Stimulated activated CD8-positive, alpha-beta memory T cell treated with anti-CD3 and anti-CD28 coated beads, Interleukin-15, amount 100 ng/mL, for 1 hour (primary cell): ENCODE results near the gene KLHDC7B.
"Not testable (repeated sequence)": the region's sequence is repeated elsewhere in the genome, so short reads cannot be mapped to it uniquely, and the experiment has no call there.

Experiments
- DNase-seq: peaks from one replicate; pipeline ENCODE4 v3.0.0-alpha.2; 2020; ENCODE audit warnings: low read depth

KLHDC7B gene

DNA sequence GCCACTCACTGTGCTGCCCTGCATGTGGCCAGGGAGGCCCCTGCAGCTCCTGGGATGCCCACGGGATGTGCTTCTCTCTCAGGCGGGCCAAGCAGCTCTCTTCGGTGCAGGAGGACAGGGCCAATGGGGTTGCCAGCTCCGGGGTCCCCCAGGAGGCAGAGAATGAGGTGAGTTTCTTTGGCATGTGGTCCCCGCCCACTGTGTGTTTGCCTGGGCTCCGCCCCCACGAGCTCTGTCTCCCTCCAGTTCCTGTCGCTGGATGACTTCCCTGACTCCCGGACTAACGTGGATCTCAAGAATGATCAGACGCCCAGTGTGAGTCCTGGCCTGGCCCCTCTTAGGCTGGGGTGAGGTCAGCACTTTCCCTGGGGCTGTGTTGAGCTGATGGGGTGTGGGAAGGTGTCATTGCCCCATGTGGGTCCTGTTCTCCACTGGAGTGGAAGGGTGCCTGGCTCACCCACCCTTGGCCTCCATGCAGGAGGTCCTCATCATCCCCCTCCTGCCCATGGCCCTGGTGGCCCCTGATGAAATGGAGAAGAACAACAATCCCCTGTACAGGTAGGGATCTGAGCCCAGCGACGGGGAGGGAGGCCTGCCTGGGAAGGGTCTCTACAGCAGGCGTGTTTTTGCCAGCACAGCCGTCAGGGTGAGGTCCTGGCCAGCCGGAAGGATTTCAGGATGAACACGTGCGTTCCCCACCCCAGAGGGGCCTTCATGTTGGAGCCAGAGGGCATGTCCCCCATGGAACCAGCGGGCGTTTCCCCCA, 28.0 kb upstream of the KLHDC7B start:
- no peak for DNase-seq

DNA sequence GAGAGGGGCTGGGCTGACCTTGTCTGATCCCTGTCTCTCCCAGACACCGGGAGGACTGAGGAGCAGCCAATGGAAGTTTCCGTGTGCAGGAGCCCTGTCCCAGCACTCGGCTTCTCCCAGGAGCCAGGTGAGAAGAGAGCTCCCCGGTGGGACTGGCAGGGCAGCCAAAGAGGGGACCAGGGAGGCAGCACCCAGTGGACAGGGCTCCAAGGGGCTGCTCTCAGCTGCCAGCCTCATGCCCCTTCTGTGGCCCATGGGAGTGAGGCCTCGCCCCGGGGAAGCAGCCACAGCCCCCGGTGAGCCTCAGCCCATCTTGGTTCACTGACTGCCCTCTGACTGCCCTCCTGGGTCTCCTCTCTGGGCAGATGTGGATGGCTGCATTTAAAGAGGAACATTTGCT, 27.1 kb upstream of the KLHDC7B start:
- DNase-seq = no peak

DNA sequence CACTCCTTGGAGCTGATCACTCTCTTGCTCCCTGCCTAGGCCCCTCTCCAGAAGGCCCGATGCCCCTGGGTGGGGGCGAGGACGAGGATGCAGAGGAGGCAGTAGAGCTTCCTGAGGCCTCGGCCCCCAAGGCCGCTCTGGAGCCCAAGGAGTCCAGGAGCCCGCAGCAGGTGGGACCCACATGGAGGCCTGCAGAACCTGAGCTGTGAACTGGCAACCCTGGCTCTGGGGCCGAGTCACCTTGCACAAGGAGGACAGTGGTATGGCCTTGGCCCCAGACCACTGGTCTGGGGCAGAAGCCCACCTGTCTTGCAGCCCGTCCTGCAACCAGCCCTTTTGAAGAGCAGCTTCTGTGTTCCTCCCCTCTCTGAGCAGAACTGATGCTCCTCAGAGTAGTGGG, 26.5 kb upstream of the KLHDC7B start:
- DNase-seq = no peak

DNA sequence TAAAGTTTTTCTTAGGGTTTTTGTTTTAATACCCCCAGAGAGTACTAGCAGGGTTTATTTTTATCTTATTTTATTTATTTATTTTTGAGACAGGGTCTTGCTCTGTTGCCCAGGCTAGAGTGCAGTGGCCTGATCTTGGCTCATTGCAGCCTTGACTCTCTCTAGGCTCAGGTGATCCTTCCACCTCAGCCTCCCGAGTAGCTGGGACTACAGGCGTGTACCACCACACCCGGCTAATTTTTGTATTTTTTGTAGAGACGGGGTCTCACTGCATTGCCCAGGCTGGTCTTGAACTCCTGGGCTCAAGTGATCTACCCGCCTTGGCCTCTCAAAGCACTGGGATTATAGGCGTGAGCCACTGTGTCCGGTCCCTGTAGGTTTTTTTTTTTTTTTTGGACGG, 25.5 kb upstream of the KLHDC7B start:
- not testable (repeated sequence) for DNase-seq

DNA sequence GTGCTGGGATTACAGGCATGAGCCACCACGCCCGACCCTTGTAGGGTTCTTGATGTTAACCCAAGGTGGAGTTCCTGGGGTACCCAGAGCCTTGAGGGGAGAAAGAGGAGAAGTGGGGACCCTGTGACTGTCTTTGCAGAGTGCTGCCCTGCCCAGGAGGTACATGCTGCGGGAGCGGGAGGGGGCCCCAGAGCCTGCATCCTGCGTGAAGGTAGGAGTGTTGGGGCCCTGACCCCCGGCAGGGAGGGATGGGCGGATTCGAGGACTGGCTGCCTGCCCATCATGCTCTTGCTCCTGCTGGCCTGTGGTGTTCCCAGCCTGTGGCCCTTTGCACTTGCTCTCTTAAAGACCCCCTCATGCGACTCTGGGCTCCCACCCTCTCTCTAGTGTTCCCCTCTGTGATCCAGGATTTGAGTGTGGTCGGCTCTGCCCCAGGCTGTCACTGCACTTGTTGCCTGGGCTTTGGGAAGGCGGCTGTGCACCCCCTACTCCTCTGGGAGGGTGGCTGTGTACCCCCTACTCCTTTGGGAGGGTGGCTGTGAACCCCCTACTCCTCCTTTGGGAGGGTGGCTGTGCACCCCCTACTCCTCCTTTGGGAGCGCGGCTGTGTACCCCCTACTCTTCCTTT, 24.8 kb upstream of the KLHDC7B start:
- DNase-seq = no peak

DNA sequence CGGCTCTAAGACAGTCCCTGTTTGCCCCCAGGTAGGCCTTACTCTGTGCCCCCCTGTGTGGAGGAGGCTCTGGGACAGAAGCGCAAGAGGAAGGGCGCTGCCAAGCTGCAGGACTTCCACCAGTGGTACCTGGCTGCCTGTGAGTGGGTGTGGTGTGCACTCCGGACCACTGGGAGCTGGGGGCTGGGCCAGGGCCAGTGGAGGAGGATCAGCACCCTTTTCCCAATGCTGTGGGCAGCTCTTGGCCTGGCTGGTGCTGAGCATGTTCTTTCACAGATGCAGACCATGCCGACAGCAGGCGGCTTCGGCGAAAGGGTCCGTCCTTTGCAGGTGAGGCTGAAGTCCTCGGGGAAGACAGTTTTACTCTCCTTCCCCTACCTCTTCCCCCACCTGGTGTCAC, 24.0 kb upstream of the KLHDC7B start:
- no peak for DNase-seq

DNA sequence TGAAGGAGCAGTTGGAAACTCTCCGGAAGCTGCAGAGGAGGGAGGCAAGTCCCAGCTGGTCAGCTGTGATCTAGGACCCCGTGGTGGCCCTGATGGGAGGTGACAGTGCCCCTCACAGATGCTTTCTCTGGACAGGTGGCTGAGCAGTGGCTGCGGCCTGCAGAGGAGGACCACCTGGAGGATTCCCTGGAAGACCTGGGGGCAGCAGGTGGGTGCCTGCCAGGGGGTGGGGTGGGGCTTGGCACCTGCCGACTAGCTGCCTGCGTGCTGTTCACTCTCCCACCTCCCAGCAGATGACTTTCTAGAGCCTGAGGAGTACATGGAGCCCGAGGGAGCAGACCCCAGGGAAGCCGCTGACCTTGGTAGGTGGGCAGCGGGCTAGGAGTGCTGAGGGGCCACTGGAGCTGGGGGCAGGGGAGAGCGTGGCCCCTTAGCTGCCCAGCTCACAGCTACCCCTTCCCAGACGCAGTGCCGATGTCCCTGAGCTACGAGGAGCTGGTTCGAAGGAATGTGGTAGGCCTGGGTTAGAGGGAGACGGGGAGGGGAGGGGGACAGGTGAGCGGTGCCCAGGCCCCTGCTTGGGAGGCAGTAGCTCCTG, 23.4 kb upstream of the KLHDC7B start:
- no peak for DNase-seq

DNA sequence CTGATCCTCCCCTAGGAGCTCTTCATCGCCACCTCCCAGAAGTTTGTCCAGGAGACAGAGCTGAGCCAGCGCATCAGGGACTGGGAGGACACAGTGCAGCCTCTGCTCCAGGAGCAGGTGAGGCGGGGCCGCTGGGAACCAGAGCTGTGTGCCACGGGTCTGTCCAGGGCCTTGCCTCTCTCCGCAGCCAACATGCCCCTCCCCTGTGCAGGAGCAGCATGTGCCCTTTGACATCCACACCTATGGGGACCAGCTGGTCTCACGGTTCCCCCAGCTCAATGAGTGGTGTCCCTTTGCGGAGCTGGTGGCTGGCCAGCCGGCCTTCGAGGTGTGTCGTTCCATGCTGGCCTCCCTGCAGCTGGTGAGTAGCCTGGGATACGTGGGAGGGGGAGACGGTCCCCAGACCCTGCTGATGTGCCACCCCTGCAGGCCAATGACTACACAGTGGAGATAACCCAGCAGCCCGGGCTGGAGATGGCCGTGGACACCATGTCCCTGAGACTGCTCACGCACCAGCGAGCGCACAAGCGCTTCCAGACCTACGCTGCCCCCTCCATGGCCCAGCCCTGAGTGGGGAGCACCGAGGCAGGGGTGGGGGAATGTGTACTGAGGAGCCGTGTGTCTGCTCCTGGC, 22.8 kb upstream of the KLHDC7B start:
- DNase-seq = no peak

DNA sequence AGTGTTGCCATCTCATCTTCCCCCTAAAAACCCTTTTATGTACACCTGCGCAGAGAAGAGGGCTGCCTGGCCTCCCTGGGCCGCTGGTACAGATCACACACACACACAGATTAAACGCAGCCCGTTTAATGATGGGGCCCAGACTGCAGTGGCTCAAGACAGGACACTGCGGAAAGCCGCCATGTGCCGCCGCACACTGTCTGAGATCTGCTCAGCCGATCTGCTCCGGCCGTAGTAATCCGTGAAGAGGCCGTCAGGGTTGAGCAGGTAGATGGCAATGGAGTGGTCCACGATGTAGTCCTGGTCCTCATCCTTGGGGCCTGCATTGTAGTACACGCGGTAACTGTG, 22.3 kb upstream of the KLHDC7B start:
- DNase-seq = no peak

DNA sequence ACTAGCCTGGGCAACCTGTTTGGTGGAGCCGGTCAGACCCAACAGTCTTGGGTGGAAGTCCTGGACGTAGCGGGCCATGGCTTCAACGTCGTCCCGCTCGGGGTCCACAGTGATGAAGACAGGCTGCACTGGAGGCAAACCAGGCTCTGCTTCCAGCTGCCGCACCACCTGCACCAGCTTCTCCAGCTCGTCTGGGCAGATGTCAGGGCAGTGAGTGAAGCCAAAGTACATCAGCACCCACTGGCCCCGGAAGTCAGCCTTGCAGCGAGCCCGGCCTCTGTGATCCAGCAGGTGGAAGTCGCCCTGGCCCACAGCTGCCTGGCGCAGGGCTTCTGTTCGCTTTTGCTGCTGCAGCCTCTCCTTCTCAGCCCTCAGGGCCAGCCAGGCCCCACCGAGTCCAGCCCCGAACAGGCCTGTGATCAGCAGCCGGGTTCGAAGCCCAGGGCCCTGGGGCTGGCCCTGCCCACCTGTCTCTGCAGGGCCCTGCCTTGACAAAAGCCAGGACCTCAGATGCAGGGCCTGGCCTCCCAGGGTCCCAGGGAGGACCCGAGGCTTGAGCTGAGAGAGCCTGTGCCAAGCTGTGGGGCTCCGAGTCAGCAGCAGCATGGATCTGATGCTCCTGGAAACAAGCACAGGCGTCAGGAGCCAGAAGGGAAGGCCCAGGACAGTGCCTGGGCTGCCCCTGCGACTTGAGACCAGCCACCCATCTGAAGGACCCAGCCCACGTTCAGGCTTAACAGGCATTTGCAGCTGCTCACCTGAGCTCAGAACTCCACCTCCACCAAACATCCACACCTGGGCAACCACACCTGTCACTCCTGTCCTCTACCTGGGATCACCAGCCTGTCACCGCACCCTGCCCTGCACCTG, 21.7 kb upstream of the KLHDC7B start:
- DNase-seq = no peak

DNA sequence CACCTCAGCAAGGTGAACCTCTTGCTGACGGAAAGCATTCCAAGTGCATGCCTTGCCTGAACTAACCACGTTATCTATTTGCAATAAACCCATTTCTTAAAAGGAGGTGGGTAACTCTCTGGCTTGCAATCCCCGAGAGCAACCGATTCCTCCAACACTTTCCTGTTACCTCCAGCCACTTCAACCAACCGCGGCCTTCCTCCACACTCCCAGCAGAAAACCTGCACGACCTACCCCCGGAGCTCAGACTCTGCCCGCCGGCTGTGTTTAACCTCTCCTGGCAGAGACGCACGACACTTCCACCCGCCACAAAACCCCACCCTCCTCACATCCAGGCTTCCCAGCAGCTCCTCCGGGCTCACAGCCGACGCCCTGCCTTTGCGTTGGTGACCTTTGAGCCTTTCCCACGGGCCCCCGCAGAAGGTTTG, 21.0 kb upstream of the KLHDC7B start:
- DNase-seq = no peak

DNA sequence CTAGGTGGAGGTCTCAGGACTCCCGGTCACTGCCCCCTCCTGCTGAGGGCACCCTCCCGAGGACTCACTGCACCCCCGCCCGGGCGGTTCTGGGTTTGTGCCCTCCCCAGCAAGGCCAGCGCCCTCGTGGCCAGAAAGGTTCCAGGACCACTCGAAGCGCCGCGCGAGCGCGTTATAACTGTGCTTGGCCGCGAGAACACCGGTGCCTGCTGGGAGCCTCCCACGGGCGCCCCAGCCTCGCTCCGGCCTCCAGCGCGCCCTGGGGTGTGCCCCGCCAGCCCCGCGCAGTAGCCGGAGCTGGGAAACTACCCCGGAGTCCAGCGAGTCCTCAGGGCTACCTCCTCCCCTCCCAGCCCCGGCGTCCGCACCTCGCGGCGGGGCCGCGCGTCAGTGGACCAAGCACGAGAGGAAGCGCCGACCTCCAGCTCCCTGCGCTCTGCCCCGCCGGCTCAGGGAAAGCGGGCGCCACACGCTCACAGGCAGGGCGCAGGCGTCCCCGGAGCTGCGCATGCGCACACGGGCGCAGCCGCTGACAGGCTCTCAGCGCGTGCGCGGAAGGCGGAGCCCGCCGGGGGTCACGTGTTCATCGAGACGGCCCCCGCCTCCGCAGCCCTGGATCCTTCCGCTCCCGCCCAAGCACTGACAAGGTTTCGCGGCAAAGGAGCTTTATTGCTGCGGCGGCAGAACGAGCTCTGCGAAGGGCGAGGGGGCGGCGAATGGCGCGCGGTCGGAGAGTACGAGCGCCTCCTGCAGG, 20.4 kb upstream of the KLHDC7B start, which contains the start of gene SCO2:
SCO2 (minus strand) TSS at position 495 of the 754 bp plus-strand sequence. CDS start 1,187 bp downstream, outside the sequence.
- peak; percentile 92 for DNase-seq

DNA sequence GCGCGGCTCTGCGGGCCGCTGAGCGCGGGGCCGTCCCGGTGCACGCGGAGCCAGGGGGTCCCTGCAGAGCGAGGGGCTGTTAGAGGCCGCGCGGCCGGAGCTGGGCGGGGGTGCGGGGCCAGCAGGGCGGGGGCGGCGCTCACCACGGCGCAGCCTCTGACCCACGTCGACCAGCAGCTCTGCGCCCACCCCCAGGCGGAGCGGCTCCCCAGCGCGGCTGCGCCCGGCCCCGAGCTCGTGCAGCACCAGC, 19.9 kb upstream of the KLHDC7B start:
- no peak for DNase-seq

DNA sequence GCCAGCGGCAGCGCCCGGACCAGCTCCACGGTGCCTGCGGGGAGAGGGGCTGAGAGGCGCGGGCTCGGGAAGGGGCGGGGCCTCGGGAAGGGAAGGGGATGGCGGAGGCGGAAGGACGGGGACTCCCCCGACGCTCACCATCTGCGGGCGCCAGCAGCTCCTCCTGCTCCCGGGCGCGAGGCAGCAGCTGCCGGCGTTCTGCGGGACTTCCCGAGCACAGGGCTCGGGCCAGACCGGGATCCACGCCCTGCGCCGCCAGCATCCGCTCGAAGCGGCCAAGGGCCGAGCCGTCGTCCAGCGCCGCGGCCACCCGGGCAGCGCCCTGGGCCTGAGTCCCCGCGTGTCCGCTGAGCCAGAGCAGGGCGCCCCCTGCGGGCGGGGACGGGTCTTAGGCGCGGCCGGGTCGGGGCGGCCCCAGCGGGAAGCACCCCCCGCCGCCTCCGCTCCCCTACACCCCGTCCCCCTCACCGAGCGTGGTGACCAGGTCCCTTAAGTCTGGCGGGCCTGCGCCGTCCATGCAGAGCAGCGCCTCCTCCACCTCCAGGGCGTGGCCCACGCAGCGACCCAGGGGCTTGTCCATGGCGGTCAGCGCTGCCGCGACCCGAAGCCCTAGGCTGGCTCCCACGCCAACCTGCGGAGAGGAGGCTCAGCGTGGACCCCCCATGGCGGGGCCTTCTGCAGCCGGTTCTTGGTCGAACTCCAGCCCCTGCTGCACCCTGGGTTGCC, 19.4 kb upstream of the KLHDC7B start:
- peak; percentile 57 for DNase-seq

DNA sequence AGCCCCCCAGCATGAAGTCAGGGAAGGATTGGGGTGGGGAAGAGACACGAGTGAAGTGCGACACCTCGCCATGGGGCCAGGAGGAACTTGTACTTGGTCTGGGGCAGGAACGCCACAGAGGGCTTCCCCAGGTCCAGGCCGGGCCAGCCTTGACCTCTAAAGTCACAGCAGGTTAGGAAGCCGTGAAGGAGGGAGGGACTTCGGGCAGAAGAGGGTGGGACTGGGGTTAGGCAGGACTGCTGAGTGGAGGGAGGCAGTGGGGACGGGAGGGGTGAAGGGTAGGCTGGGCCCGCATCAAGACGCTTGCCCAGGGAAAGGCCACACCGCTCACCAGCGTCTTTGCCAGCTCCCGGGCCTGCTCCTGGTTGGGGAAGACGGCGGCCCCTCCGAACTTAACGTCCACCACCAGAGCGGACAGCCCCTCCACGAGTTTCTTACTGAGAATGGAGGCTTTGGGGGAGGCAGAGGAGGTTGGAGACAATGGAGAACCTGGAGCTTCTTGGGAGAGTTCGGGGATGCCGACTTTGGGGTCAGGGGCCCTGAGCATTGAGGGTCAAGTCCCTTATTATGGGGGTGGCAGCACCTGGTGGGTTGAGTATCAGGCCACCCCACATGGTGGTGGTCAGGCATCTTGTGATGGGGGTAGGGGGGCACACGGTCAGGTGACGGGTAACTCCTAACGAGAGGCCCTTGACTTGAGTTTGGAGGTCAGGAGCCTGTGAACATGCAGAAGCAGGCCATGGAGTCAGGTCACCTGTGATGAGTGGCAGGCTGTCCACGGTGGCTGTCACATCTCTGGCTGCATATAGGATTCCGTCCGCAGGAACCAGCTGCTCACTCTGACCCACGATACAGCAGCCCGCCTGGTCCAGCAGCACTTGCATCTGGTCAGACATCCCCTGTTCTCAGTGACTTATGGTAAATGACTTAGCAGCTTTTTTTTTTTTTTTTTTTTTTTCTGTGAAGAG, 18.6 kb upstream of the KLHDC7B start:
- no peak for DNase-seq

DNA sequence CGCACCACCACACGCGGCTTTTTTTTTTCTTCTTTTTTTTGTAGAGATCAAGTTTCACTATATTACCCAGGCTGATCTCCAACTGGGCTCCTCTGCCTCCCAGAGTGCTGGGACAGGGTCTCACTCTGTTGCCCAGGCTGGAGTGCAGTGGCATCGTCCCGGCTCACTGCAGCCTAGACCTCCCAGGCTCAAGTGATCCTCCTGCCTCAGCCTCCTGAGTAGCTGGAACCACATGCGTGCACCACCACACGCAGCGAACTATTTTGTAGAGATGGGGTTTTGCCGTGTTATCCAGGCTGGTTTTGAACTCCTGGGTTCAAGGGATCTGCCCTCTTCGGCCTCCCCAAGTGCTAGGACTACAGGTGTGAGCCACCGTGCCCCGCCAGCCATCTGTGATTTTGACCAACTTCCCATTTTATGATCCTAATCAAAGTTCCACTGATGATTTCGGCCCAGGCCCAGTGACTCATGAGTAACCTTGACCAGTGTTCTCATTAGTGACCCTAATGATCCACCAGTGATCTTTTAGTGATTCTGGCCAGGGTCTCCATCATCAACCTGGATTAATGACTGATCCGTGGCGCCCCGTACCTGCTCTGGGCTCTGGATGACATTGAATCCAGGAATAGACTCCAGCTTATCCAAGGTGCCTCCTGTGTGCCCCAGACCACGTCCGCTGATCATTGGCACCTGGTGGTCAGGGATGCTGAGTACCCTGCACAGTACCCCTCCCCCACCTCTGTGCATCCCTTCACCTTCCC, 17.6 kb upstream of the KLHDC7B start:
- DNase-seq = no peak

DNA sequence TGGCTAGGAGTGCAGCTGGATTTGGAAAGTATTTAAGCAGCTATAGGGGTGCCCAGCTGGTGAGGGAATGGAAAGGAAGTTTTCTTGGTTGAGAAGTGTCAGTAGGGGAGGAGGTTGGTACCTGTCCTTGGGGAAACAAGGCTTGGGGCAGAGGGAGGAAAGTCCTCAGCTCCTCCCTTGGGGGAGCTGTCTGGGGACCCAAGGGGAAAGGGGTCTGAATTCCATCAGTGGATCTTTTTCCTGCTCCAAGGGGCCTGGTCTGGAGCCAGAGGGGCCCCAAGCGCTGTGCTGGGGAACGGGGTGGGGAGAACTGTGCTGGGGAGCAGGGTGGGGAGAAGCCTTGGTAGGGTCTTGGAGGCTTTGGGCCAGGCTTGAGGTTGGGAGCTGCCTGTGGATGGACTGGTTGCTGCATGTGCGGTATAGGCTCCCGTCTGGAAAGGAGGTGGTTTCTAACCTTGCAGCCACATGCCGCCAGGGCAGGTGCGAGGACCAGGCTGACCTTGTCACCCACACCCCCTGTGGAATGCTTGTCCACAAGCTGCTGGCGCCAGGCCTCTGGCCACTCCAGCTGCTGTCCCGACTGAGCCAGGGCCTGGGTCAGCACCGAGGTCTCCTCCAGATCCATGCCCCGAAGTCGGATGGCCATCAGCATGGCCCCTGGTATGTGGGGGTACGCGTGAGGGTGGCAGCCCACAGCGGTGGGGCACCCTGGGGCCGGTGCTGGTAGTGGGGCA, 16.9 kb upstream of the KLHDC7B start:
- no peak for DNase-seq

DNA sequence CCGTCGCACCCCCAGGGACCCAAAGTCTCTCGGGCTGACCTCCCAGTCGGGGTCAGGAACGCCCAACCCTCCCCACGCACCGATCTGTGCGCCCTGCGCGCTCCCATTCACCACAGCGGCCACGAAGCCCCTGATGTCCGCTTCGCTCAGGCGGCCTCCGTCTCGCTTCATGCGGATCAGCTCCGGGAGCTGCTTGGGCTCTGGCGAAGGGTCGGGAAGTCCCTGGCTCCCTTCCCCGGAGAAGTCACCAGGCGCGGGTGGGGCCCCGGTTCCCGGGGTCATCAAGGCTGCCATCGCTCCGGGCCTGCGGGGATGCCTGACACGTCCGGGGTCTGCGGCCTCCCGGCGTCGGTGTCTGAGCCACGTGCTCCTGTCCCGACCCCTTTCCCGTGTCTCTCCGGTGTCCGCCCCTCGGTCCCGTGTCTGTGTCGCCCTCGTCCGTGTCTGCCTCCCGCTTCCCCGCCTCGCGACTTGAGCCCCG, 16.2 kb upstream of the KLHDC7B start:
- no peak for DNase-seq
